Liver (tissue), 9 donors: ENCODE data around the gene EMX2. TPM values are rescaled to one million over a fixed set of nuclear protein-coding genes. Genes with fewer than 3 reads are reported as not detected.

Source experiments
- DNase-seq: peaks from one replicate; pipeline ENCODE4 v3.0.0-alpha.2; 2017; ENCODE audit warnings: low spot score
- H3K27ac ChIP-seq, 2 donors: one replicate each; pipeline ENCODE4 v1.7.0; 2013; ENCODE audit warnings: inconsistent platforms in 2 of 2, low read length in 2 of 2, control low read depth in 1 of 2, low read depth in 1 of 2, mild to moderate bottlenecking in 1 of 2
- H3K27me3 ChIP-seq, 4 donors: one replicate each; pipeline versions ENCODE4 v1.6.1 to v1.7.0; 2013; ENCODE audit warnings: low read length in 3 of 4, inconsistent platforms in 1 of 4, mild to moderate bottlenecking in 1 of 4, moderate library complexity in 1 of 4; ENCODE audit not compliant: control insufficient read depth in 4 of 4, insufficient read depth in 4 of 4
- H3K36me3 ChIP-seq, 4 donors: one replicate each; pipeline versions ENCODE4 v1.6.1 to v1.7.0; 2013; ENCODE audit warnings: low read length in 3 of 4, mild to moderate bottlenecking in 3 of 4, low read depth in 1 of 4, moderate library complexity in 1 of 4; ENCODE audit not compliant: control insufficient read depth in 4 of 4, insufficient read depth in 3 of 4
- H3K4me1 ChIP-seq, 4 donors: one replicate each; pipeline versions ENCODE4 v1.6.1 to v1.7.0; 2013; ENCODE audit warnings: low read length in 3 of 4, mild to moderate bottlenecking in 3 of 4, moderate library complexity in 1 of 4; ENCODE audit not compliant: control insufficient read depth in 4 of 4, insufficient read depth in 4 of 4
- H3K4me3 ChIP-seq, 3 donors: one replicate each; pipeline versions ENCODE4 v1.6.1 to v1.7.0; 2013; ENCODE audit warnings: low read length in 3 of 3, control low read depth in 1 of 3, low read depth in 1 of 3, mild to moderate bottlenecking in 1 of 3
- H3K9ac ChIP-seq, 2 donors: one replicate each; pipeline ENCODE4 v1.7.0; 2013; ENCODE audit warnings: low read length in 2 of 2, mild to moderate bottlenecking in 2 of 2, moderate library complexity in 2 of 2, control low read depth in 1 of 2, low read depth in 1 of 2
- H3K9me3 ChIP-seq, 4 donors: one replicate each; pipeline versions ENCODE4 v1.6.1 to v1.7.0; 2013; ENCODE audit warnings: low read length in 3 of 4; ENCODE audit not compliant: control insufficient read depth in 4 of 4
- EGR1 ChIP-seq, 2 donors: IDR thresholded peaks; 2 replicates each; pipeline ENCODE4 v1.6.1; 2016 to 2018; ENCODE audit warnings: antibody characterized with exemption in 2 of 2, low read depth in 2 of 2
- FOXA1 ChIP-seq: IDR thresholded peaks from 2 replicates; pipeline ENCODE4 v1.6.1; 2016; ENCODE audit warnings: antibody characterized with exemption
- HNF4A ChIP-seq, 2 donors: conservative IDR thresholded peaks; 2 replicates each; pipeline ENCODE4 v1.6.1; 2016; ENCODE audit warnings: antibody characterized with exemption in 2 of 2, mild to moderate bottlenecking in 2 of 2
- HNF4G ChIP-seq: IDR thresholded peaks from 2 replicates; pipeline ENCODE4 v1.6.1; 2016; ENCODE audit warnings: antibody characterized with exemption
- JUND ChIP-seq, 2 donors: IDR thresholded peaks; 2 replicates each; pipeline ENCODE4 v1.6.1; 2016; ENCODE audit warnings: antibody characterized with exemption in 2 of 2
- NR2F2 ChIP-seq: IDR thresholded peaks from 2 replicates; pipeline ENCODE4 v1.6.1; 2016; ENCODE audit warnings: antibody characterized with exemption
- RAD21 ChIP-seq, 2 donors: IDR thresholded peaks; 2 replicates each; pipeline ENCODE4 v1.6.1; 2016; ENCODE audit warnings: antibody characterized with exemption in 2 of 2, mild to moderate bottlenecking in 2 of 2
- RXRA ChIP-seq, 2 donors: IDR thresholded peaks; 2 replicates each; pipeline ENCODE4 v1.6.1; 2017 to 2018; ENCODE audit warnings: antibody characterized with exemption in 2 of 2, mild to moderate bottlenecking in 1 of 2
- SP1 ChIP-seq: IDR thresholded peaks from 2 replicates; pipeline ENCODE4 v1.6.1; 2018; ENCODE audit warnings: antibody characterized with exemption, mild to moderate bottlenecking
- YY1 ChIP-seq: IDR thresholded peaks from 2 replicates; pipeline ENCODE4 v1.6.1; 2016; ENCODE audit warnings: antibody characterized with exemption, mild to moderate bottlenecking
- WGBS: extraction: QIAGEN DNeasy Blood & Tissue Kit; methylation state at CpG from one replicate; pipeline ENCODE4 v1.1.7; 2013; 5-methylcytosine and 5-hydroxymethylcytosine counted together
- polyA plus RNA-seq, 2 donors: library from polyadenylated mRNA; stranded (reverse) in 1 of 2; unstranded in 1 of 2; fragments of 200-250 nt in 1 of 2; fragments of >200 nt in 1 of 2; fragmentation: Nextera tagmentation in 1 of 2; extraction: Ambion mirVana in 1 of 2; gene quantifications; one replicate each; pipeline versions ENCODE4 v1.2.1 to v1.2.3, GENCODE V29; 2013 to 2015
- total RNA-seq, 2 donors: library from RNA; depleted of rRNA; stranded (reverse); fragments of >200 nt; gene quantifications; one replicate each; pipeline ENCODE4 v1.2.3, GENCODE V29; 2014
- TF ChIP-seq, protein P1 (sequence below): IDR thresholded peaks from 2 replicates; pipeline ENCODE4 v1.6.1; 2016; ENCODE audit warnings: antibody characterized with exemption
- TF ChIP-seq, protein P2 (sequence below): IDR thresholded peaks from 2 replicates; pipeline ENCODE4 v1.6.1; 2016; ENCODE audit warnings: antibody characterized with exemption
- TF ChIP-seq, protein P3 (sequence below): IDR thresholded peaks from 2 replicates; pipeline ENCODE4 v1.6.1; 2016; ENCODE audit warnings: antibody characterized with exemption, mild to moderate bottlenecking
- TF ChIP-seq, protein P4 (sequence below): IDR thresholded peaks from 2 replicates; pipeline ENCODE4 v1.6.1; 2016; ENCODE audit warnings: antibody characterized with exemption
- donor health status: healthy.
- donor health status: healthy.
- donor health status: healthy.
- donor health status: healthy.
- donor health status: healthy.

Gene EMX2
- total and polyA plus RNA-seq, 4 donors, result not detected

DNA sequence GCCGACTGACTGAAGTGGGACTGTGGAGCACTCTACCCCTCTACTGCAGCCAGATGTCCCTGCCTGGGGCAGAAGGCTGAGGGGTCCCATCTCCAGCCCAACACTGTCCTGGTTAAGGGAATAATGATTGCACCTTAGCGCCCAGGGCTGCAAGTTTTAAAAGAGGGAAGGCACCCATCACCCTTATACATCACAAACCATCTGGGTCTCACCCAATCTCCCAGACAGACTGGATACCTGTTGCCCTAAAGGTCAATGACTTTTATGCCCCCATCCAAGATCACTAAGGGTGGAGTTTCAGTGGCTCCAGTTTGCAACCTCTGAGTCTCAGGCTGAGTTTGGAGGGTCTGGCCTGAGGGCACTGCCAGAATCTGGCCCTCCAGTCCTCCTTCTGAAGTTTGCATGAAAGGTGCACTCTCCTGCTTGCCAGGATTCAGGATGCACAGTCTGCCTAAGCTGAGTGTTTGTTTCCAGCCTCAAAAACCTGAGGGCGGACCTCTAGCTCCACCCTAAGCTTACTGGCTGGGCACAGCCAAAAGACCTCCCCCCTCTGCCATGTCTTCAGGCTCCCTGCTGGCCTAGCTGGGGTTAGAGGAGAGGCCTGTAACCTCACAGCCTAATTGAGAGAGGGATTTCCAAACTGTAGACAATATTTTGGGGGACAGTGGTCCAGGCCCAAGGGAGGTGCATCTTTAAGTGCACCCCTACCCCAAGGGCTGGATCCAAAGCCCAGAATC, 2.5 kb upstream of the EMX2 start:
- Histone ChIP-seq H3K36me3 (no peaks in the 10 kb centered on the region), H3K4me1 (peaks cover 17 to 49% (median 37%) of the 10 kb centered on the region in 4 donors), H3K27ac (no peak overlapping the region), H3K27me3 (peaks cover 7 to 45% (median 25%) of the 10 kb centered on the region in 4 donors), H3K9ac (no peak overlapping the region), H3K4me3 (no peak overlapping the region), H3K9me3 (no peaks in the 10 kb centered on the region)
- DNase-seq, result no peak
- no peak for TF ChIP-seq RAD21 (IDR thresholded peaks at IDR 0.05)
- TF ChIP-seq, protein P1, sequence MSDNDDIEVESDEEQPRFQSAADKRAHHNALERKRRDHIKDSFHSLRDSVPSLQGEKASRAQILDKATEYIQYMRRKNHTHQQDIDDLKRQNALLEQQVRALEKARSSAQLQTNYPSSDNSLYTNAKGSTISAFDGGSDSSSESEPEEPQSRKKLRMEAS, result no peak
- TF ChIP-seq, protein P2, sequence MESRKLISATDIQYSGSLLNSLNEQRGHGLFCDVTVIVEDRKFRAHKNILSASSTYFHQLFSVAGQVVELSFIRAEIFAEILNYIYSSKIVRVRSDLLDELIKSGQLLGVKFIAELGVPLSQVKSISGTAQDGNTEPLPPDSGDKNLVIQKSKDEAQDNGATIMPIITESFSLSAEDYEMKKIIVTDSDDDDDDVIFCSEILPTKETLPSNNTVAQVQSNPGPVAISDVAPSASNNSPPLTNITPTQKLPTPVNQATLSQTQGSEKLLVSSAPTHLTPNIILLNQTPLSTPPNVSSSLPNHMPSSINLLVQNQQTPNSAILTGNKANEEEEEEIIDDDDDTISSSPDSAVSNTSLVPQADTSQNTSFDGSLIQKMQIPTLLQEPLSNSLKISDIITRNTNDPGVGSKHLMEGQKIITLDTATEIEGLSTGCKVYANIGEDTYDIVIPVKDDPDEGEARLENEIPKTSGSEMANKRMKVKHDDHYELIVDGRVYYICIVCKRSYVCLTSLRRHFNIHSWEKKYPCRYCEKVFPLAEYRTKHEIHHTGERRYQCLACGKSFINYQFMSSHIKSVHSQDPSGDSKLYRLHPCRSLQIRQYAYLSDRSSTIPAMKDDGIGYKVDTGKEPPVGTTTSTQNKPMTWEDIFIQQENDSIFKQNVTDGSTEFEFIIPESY, result no peak
- no peak for TF ChIP-seq HNF4G
- TF ChIP-seq FOXA1, result no peak
- no peak for TF ChIP-seq SP1
- TF ChIP-seq HNF4A (conservative IDR thresholded peaks at IDR 0.05), result no peak
- no peak for TF ChIP-seq RXRA (IDR thresholded peaks at IDR 0.05)
- no peak for TF ChIP-seq JUND (IDR thresholded peaks at IDR 0.05)
- no peak for TF ChIP-seq EGR1 (IDR thresholded peaks at IDR 0.05; ENCODE audit: low read depth in 2 of 2)
- TF ChIP-seq, protein P3, sequence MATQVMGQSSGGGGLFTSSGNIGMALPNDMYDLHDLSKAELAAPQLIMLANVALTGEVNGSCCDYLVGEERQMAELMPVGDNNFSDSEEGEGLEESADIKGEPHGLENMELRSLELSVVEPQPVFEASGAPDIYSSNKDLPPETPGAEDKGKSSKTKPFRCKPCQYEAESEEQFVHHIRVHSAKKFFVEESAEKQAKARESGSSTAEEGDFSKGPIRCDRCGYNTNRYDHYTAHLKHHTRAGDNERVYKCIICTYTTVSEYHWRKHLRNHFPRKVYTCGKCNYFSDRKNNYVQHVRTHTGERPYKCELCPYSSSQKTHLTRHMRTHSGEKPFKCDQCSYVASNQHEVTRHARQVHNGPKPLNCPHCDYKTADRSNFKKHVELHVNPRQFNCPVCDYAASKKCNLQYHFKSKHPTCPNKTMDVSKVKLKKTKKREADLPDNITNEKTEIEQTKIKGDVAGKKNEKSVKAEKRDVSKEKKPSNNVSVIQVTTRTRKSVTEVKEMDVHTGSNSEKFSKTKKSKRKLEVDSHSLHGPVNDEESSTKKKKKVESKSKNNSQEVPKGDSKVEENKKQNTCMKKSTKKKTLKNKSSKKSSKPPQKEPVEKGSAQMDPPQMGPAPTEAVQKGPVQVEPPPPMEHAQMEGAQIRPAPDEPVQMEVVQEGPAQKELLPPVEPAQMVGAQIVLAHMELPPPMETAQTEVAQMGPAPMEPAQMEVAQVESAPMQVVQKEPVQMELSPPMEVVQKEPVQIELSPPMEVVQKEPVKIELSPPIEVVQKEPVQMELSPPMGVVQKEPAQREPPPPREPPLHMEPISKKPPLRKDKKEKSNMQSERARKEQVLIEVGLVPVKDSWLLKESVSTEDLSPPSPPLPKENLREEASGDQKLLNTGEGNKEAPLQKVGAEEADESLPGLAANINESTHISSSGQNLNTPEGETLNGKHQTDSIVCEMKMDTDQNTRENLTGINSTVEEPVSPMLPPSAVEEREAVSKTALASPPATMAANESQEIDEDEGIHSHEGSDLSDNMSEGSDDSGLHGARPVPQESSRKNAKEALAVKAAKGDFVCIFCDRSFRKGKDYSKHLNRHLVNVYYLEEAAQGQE, result no peak
- no peak for TF ChIP-seq NR2F2
- no peak for TF ChIP-seq YY1
- TF ChIP-seq, protein P4, sequence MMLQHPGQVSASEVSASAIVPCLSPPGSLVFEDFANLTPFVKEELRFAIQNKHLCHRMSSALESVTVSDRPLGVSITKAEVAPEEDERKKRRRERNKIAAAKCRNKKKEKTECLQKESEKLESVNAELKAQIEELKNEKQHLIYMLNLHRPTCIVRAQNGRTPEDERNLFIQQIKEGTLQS, result no peak
- WGBS, result 40% methylated on average over 3 of the region's 3 CpGs

DNA sequence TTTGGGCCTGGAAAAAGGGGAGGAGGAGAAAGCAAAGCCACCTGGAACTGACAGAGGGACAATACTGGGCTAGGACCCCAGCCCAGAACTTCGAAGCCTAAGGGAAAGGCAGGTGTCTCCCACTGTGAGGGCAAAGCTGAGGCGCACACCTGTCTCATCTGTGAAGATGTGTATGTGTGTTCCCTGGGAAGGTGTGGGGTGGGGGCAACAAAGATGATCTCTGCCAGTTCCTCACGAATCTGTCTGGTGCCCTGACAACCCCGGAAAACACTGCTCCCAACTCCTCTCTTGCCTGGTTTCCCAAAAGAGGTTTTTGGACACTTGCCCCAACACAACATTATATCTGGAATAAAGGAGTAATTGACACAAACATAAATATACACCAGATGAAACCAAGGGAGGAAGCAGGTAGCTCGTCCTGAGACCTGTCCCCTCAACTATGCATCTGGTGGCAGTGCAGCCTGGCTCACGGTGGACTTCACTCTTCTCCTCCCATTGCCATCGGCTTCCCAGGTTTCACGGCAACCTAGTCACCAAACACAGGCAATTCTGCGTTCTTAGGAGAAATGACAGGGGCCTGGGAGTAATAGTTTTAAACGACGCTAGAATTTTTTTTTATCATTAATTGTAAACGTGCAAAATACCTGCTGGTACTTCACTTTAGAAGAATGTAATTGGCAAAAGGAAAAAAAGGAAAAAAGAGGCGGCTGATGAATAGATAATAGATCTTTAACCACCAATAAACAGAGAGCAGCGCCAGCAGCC, 1.7 kb upstream of the EMX2 start:
- peaks cover 17 to 50% (median 36%) of the 10 kb centered on the region in 4 donors for H3K4me1 ChIP-seq
- no peaks in the 10 kb centered on the region for H3K9me3 ChIP-seq
- no peak overlapping the region for H3K4me3 ChIP-seq
- H3K27me3 ChIP-seq, result peaks cover 0 to 44% (median 24%) of the 10 kb centered on the region in 4 donors
- no peak for TF ChIP-seq FOXA1
- TF ChIP-seq, protein P3, result no peak
- no peak for TF ChIP-seq RAD21 (IDR thresholded peaks at IDR 0.05)
- TF ChIP-seq, protein P2, result no peak
- TF ChIP-seq YY1, result no peak
- H3K9ac ChIP-seq, result no peak overlapping the region
- no peak for DNase-seq
- 28% methylated on average over 14 of the region's 14 CpGs for WGBS
- H3K36me3 ChIP-seq, result no peaks in the 10 kb centered on the region
- H3K27ac ChIP-seq, result no peak overlapping the region
